T-helper 9 cell (primary cell): Measurements from ENCODE around the gene SLC18A3.

Source experiments
- DNase-seq: peaks from one replicate; pipeline ENCODE4 v3.0.0-alpha.2; 2020

The SLC18A3 gene

DNA sequence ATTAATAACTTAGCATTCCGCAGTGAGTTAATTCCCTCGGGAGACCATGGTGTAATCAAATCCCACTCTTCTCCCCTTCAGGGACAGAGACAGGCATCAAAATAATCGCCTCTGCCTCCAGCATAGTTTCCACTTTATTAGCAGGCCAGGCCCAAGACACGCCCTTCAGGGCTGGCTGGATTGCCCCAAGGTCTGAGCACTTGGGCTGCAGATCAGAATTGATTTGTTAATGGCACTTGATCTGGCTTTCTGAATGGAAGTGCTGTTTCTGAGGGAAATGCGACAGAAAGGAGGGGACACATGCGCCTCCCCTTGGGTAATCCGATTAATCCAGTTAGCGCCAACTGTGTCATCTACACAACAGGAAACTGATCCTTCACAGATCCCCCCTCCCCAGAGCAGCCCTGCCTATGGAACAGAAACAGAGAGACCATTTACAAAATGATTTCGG, 19.3 kb downstream of the SLC18A3 start:
- no peak for DNase-seq

- DNase-seq: no peak
These were observed 21.9 kb downstream of the SLC18A3 start for GRCh38 chr10:49631975-49632374.

DNA sequence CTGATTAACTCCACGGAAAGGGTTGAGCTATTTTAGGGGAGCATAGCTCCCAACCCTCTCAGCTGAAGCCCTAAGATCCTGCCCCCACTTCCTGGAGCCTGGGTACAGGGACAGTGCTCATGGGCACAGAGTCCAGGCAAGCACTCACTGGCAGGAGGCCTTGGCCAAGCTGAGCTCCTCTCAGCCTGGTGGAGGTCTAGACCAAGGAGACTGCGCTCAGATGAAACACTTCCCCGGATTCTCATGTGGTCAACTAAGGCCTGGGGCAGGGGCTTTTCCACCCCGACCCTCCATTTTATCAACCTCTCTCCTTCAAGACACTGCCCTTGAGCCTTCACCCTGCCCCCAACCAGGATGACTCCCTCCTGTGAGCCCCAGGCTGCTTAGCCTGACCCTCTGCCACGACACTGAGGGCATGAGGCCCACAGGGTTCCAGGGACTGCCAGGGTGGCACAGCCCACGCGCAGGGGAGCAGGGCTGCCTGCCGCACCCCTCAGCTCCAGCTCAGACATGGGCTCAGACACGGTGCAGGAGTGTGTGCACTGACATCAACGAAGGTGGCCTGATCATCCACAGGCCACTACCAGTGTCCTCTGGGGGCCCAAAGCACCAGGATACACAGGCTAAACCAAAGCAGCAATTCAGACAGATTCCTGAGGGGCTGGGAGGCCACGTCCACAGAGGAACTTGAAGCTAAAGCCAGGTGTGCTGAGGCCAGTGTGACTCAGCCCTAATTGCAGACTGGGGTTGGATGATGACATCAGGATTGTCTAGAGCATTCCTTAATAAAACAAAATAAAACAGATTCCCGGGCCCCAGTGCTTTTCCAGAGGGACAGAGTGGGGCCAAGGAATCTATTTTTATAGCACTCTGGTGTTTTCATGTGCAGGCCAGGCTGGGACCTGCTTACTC, 22.6 kb downstream of the SLC18A3 start:
- no peak for DNase-seq

DNA sequence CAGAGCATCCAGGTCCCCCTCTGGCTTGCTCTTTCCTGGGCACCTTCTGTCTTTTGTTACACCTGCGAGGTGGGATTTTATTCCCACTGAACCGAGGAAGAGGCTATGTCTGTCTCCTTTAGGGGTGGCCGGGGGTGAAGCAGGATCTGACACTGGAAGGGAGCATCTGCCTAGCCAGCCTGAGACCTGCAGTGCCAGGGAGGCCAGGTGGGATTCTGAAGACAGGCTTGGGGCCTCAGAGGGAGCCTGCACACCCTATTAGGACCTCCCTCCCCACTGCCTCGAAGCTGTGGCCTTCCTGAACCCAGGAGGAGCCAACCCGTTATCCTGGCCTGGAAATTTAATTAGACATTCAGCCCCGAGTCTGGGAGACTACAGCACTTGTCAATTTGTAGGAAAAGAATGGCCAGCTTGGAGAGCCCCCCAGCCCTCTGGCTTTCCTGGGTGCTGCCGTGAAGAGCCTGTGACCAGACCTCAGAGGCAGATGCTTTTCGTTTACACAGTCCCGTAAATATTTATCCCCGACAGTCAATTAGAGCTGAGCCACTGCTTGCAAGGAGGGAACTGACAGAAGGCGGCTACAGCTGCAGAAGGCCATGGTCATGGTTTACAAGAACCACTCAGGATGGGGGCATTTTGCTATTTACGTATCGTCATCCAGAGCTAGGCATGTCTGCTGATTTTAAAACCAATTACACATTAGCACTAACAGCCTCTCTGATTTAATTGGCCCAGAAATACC, 23.4 kb downstream of the SLC18A3 start:
- DNase-seq: no peak

DNA sequence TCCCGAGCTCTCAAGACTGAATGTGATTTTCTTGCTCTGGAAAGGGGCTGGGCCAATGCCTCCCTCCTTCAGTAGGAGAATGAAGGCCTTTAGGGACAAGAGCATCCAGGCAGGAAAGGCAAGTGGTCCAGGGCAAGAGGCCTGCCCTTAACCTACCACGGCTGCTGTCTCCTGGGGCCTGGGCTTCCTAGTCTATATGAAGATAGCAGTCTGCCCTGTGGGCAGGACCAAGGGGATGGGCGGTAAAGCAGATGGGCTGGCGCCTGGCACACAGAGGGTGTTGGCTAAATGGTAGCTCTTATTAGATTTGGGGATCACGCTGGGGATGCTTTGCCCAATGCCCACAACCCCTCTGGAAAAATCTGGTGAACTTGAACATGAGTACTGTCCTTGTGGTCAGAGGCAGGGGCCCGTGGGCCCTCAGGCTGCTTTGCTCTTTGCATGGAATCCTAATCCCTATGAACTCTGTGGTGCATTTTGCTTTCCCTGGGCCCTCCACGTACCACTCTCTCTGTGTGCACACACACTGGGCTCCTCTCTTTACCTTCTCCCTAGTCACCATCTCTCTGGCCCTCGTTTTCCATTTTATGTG, 24.1 kb downstream of the SLC18A3 start:
- no peak for DNase-seq

DNA sequence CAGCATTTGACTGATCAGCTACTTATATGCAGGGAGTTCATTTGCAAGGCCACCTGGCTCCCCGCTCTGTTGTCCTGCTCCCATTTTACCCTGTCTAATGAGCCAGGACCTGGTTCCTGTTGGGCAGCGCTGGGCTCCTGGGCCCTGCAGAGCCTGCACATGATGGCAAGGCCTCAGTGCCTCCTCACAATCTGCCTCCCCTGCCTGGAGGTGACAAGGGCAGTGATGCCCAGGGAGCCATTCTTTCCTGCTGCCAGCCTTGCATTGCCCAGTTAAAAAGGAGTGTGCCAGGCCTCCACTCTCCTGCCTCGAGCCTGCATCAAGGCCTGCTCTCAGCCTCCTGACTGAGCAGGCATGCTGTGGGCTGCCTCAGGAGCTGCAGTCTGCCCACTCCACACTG, 32.2 kb downstream of the SLC18A3 start:
- DNase-seq: no peak

DNA sequence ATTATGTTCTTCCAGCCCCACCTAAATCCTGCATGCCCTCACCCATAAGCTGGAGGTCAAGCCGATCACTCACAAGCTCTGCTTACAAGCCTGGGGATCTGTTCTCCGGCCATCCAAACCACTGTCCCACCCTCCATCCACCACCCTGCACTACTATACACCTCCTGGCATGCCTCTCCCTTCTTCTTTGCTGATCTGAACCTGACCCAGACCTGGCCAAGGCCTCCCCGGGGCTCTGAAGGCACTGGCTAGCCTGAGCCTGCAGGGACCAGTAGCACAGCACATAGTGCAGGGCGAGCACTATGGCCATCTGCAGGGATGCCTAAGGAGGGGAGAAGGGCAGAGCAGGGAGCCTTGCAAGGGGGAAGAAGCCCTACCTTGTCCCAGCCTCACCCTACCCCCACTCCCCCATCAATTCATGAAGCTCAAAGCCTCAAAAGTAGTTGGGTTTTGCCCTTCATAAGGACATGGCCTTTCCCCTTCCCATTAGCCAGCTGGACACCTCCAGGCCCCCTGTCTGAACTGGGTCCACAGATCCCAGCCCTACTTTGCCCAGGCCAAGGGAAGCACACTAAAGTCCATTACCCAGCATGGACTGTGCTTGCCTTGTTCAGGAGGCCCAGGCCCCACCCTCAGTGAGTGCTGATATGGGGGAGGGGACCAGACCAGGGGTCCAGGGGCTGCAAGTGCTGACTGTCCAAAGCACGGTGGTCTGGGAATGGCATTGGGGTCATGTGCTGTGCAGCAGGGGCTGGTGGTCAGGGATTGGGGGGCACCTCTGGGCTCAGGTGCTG, 33.3 kb downstream of the SLC18A3 start:
- no peak for DNase-seq

- DNase-seq: no peak
These were observed 34.0 kb downstream of the SLC18A3 start for GRCh38 chr10:49644035-49644646.

DNA sequence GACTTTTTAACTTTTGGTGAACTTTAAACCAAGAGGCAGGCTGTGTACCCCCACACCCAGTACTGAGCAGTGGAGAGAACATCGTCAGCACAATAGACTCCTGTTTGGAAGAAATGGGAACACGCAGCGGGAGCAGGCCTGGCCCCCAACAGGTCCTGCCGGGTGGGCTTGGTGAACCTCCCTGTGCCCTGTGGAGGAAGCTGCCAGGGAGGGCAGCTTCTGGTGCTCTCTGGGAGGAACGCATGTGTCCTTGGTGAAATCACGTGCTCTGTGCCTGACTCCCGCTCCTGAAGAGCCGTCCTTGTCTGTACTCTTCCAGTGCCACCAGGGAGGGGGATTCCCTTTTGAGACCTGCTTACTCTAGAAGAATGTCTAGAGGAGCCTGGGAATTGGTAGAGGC, 35.3 kb downstream of the SLC18A3 start:
- no peak for DNase-seq

- no peak for DNase-seq
These were observed 36.1 kb downstream of the SLC18A3 start for GRCh38 chr10:49645871-49646870.

DNA sequence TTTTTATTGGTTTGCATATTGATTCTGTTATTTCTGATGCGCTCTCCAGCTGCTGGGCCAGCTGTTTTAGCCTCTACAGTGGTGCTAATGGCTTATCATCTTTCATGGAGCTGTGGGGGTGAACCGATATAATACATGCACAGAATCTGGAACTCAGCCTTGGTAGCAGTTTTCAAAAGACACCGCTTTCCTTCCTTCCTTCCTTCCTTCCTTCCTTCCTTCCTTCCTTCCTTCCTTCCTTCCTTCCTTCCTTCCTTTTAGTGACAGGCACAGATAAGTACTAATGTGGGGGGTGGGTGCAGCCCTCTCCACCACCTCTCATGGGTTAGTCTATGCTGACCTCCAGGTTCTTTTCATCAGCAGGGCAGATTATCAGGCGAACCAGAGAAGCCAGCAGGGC, 37.4 kb downstream of the SLC18A3 start:
- DNase-seq: no peak

- no peak for DNase-seq
These were observed 38.1 kb downstream of the SLC18A3 start for GRCh38 chr10:49647985-49648795.

DNA sequence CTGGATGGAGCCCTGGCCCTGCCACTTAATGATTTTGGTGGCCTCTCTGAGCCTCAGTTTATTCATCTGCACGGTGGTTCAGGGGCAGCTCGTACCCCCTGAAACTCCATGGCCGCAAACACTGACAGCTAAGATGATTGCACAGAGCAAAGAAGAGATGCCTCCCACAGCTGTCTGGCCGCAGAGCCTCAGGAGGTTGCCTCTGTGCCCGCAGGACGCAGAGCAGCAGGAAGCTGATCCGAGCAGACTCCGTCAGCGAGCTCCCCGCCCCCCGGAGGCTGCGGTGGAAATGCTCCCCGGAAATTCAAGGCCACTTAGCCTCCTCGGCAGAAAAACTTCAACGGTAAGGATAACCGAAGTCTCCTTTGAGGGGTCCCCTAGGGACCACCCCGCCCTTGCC, 39.2 kb downstream of the SLC18A3 start:
- no peak for DNase-seq

GRCh38 chr10:49649936-49650723, 40.0 kb downstream of the SLC18A3 start:
- DNase-seq: no peak

GRCh38 chr10:49650724-49651034, 40.6 kb downstream of the SLC18A3 start:
- no peak for DNase-seq

DNA sequence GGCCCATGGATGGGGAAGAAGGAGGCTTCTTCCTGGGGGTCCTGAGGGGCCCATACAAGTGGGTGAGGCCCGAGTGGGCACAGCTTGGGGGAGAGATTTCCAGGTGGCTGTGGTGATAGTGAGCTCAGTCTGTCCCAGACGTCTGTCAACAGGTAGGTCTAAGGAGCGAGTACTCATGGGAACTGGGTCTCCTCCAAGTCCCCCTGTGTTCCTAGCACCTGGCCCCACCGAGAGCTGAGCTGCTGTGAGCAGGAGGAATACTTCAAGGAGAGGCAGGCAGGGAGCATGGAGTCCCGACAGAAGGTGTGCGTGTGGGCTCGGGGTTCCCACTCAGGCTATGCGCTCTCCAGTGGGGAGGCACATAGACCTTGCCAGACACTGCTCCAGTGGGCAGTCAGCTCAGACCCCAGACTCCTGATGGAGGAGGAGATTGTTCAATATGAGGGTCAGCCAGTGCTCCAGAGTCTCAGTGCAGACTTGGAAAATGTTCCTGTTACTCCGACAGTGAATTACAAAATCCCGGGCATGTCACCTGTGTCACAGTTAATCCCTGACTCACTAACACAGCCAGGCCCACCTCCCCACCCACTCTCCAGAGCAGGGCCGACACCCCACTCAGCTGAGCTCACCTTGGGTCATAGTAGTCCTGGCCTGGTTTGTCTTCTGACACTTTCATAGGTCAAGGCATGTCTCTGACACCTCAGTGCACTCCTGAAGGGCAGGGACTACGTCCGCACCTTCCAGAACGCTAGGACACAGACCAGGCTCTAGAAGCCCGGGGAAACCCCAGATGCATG, 41.1 kb downstream of the SLC18A3 start:
- no peak for DNase-seq

DNA sequence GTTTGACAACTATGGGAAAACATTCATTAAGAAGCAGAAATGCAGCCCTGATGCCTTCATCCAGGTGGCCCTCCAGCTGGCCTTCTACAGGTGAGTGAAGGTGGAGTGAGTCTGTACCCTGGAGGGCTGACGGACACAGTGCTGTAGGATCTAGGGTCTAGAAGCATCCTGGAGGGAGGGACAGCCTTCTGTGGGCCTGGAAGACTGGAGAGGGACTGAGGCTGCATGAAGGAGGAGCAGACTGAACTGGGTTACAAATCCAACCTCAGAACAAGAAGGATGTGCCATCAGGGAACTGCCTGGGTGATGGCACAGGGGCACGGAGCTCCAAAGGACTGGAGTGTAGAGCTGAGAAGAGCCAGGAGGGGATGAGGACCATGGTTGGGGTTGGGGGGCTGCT, 41.8 kb downstream of the SLC18A3 start:
- no peak for DNase-seq

DNA sequence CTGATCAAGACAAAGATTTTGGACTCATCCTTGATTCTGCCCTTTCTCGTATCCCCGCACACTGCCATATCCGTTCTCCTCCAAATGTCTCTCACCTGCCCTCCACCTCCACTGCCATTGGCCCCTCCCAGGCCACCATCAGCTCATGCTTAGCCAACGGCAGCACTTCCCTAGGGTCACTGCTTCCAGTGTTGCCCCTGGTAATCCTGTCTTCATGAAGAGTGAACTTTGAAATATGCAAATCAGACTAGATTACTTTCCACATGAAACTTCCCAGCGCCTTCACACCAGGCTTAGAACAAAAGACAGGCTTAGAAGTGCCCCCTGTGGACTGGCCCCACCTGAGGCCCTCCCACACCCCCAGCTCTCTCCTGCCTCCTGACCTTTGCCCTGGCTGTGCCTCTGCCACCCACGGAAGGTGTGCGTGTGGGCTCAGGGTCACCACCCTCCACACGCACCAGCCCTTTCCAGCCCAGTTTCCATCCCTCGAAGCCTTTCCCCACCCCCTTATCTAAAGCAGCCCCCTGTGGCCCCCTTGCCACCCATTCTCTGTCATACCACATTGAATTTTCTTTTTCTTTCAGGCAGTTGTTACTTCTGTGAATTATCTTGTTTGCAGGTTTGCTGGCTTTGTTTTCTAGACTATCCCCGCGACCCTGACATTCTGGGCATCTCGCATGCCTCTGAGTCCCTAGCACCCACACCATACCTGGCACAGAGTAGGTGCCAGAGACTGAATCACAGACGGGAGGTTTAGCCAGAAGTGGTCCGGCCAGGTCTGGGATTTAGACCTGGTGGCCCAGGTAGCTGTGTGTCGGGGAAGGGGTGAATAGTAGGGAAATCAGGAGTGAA, 42.5 kb downstream of the SLC18A3 start:
- DNase-seq: no peak
